HEK293 (cell line): Measurements from ENCODE around the gene GRM2.

Experiments
- BCL11A ChIP-seq: fragments of 450-650 bp; formaldehyde crosslinking; IDR thresholded peaks from 2 replicates; pipeline ENCODE4 v1.5.1; 2016; ENCODE audit warnings: low read depth, missing biosample characterization, missing genetic modification characterization
- BCL11B ChIP-seq: fragments of 450-650 bp; formaldehyde crosslinking; IDR thresholded peaks from 2 replicates; pipeline ENCODE4 v1.5.1; 2016; ENCODE audit warnings: low read depth, missing biosample characterization, missing genetic modification characterization
- MEIS1 ChIP-seq: sonication (generic); formaldehyde crosslinking; IDR thresholded peaks from 2 replicates; pipeline ENCODE4 v1.8.1; 2022; ENCODE audit warnings: missing genetic modification reagents, mild to moderate bottlenecking, borderline replicate concordance
- REPIN1 ChIP-seq: fragments of 450-650 bp; formaldehyde crosslinking; IDR thresholded peaks from 2 replicates; pipeline ENCODE4 v1.5.1; 2017; ENCODE audit warnings: missing biosample characterization, missing genetic modification characterization, low read depth
- TCF7L2 ChIP-seq: IDR thresholded peaks from 2 replicates; pipeline ENCODE4 v1.6.1; 2011; ENCODE audit warnings: low read depth, mild to moderate bottlenecking, inconsistent platforms, low read length, moderate library complexity, borderline replicate concordance
- ZNF138 ChIP-seq: fragments of 450-650 bp; formaldehyde crosslinking; IDR thresholded peaks from 2 replicates; pipeline ENCODE4 v1.5.1; 2016; ENCODE audit warnings: missing biosample characterization, missing genetic modification characterization, borderline replicate concordance
- ZNF701 ChIP-seq: fragments of 450-650 bp; formaldehyde crosslinking; IDR thresholded peaks from 2 replicates; pipeline ENCODE4 v1.5.1; 2016; ENCODE audit warnings: missing biosample characterization, missing genetic modification characterization
- TF ChIP-seq, protein P1 (sequence below): fragments of 450-650 bp; formaldehyde crosslinking; IDR thresholded peaks from 2 replicates; pipeline ENCODE4 v1.5.1; 2016; ENCODE audit warnings: missing biosample characterization, missing genetic modification characterization
- TF ChIP-seq, protein P2 (sequence below): fragments of 450-650 bp; formaldehyde crosslinking; IDR thresholded peaks from 2 replicates; pipeline ENCODE4 v1.5.1; 2017; ENCODE audit warnings: missing biosample characterization, missing genetic modification characterization
- TF ChIP-seq, protein P3 (sequence below): fragments of 450-650 bp; formaldehyde crosslinking; conservative IDR thresholded peaks from 2 replicates; pipeline ENCODE4 v1.5.1; 2016; ENCODE audit warnings: low read depth, missing biosample characterization, missing genetic modification characterization

DNA sequence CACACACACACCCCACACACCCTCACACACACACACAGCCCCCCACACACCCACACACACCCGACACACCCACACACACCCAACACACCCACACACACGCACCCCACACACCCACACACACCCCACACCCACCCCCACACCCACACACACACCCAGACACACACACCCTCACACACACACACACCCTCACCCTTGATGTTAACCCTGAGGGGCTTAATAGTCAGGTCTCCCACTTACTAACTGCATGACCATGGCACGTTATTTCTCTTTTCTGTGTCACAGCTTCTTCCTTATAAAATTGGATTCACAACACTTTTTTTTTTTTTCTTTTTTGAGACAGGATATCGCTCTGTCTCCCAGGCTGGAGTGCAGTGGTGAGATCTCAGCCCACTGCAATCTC lies 2.8 kb downstream of the GRM2 start:
- TF ChIP-seq, protein P1, sequence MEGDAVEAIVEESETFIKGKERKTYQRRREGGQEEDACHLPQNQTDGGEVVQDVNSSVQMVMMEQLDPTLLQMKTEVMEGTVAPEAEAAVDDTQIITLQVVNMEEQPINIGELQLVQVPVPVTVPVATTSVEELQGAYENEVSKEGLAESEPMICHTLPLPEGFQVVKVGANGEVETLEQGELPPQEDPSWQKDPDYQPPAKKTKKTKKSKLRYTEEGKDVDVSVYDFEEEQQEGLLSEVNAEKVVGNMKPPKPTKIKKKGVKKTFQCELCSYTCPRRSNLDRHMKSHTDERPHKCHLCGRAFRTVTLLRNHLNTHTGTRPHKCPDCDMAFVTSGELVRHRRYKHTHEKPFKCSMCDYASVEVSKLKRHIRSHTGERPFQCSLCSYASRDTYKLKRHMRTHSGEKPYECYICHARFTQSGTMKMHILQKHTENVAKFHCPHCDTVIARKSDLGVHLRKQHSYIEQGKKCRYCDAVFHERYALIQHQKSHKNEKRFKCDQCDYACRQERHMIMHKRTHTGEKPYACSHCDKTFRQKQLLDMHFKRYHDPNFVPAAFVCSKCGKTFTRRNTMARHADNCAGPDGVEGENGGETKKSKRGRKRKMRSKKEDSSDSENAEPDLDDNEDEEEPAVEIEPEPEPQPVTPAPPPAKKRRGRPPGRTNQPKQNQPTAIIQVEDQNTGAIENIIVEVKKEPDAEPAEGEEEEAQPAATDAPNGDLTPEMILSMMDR (tag by site-specific recombination) = no peak
- TF ChIP-seq BCL11A (tag by site-specific recombination) (no peak), REPIN1 (tag by site-specific recombination) (no peak), ZNF701 (no peak), MEIS1 (CRISPR knock-in tag) (no peak), ZNF138 (tag by site-specific recombination) (no peak), BCL11B (tag by site-specific recombination) (no peak), TCF7L2 (no peak)
- TF ChIP-seq, protein P2, sequence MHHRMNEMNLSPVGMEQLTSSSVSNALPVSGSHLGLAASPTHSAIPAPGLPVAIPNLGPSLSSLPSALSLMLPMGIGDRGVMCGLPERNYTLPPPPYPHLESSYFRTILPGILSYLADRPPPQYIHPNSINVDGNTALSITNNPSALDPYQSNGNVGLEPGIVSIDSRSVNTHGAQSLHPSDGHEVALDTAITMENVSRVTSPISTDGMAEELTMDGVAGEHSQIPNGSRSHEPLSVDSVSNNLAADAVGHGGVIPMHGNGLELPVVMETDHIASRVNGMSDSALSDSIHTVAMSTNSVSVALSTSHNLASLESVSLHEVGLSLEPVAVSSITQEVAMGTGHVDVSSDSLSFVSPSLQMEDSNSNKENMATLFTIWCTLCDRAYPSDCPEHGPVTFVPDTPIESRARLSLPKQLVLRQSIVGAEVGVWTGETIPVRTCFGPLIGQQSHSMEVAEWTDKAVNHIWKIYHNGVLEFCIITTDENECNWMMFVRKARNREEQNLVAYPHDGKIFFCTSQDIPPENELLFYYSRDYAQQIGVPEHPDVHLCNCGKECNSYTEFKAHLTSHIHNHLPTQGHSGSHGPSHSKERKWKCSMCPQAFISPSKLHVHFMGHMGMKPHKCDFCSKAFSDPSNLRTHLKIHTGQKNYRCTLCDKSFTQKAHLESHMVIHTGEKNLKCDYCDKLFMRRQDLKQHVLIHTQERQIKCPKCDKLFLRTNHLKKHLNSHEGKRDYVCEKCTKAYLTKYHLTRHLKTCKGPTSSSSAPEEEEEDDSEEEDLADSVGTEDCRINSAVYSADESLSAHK = no peak
- TF ChIP-seq, protein P3, sequence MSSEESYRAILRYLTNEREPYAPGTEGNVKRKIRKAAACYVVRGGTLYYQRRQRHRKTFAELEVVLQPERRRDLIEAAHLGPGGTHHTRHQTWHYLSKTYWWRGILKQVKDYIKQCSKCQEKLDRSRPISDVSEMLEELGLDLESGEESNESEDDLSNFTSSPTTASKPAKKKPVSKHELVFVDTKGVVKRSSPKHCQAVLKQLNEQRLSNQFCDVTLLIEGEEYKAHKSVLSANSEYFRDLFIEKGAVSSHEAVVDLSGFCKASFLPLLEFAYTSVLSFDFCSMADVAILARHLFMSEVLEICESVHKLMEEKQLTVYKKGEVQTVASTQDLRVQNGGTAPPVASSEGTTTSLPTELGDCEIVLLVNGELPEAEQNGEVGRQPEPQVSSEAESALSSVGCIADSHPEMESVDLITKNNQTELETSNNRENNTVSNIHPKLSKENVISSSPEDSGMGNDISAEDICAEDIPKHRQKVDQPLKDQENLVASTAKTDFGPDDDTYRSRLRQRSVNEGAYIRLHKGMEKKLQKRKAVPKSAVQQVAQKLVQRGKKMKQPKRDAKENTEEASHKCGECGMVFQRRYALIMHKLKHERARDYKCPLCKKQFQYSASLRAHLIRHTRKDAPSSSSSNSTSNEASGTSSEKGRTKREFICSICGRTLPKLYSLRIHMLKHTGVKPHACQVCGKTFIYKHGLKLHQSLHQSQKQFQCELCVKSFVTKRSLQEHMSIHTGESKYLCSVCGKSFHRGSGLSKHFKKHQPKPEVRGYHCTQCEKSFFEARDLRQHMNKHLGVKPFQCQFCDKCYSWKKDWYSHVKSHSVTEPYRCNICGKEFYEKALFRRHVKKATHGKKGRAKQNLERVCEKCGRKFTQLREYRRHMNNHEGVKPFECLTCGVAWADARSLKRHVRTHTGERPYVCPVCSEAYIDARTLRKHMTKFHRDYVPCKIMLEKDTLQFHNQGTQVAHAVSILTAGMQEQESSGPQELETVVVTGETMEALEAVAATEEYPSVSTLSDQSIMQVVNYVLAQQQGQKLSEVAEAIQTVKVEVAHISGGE (tag by site-specific recombination) = no peak
